GM12892 (cell line): ENCODE results near the gene TPPP.

ENCODE experiments used
- POLR2A ChIP-seq: IDR thresholded peaks from 2 replicates; pipeline ENCODE4 v1.6.1; 2011; ENCODE audit warnings: low read depth, low read length, control low read depth
- POLR2AphosphoS5 ChIP-seq: IDR thresholded peaks from 2 replicates; pipeline ENCODE4 v1.6.1; 2011; ENCODE audit warnings: low read depth, low read length, control low read depth
- TAF1 ChIP-seq: IDR thresholded peaks from 2 replicates; pipeline ENCODE4 v1.6.1; 2011; ENCODE audit warnings: low read depth, mild to moderate bottlenecking, control low read depth, low read length, borderline replicate concordance

- no peak for TF ChIP-seq POLR2A
- TF ChIP-seq POLR2AphosphoS5, result no peak
- TF ChIP-seq TAF1, result no peak
These were observed 41.7 kb downstream of the TPPP start for GRCh38 chr5:651296-652022.
